ENCODE measurements around the gene TEN1. TPM values are rescaled to one million over a fixed set of nuclear protein-coding genes. Genes with fewer than 3 reads are reported as not detected.

TEN1 gene
- total RNA-seq, 4 donors from 2014 or later: 15.2 to 95.1 (median 27.9) TPM; not detected in 1

GRCh38 chr17:76014925-76015261 is 35.9 kb downstream of the TEN1 start:
- DNase-seq: no peak
- H3K4me1 ChIP-seq: no peaks in the 10 kb centered on the region
- H3K27me3 ChIP-seq: no peaks in the 10 kb centered on the region
- no peak for TF ChIP-seq POLR2A (IDR thresholded peaks at IDR 0.05)
- no peaks in the 10 kb centered on the region for H3K9me3 ChIP-seq
- H3K27ac ChIP-seq: no peak overlapping the region
- H3K36me3 ChIP-seq: peaks cover 0 to 10% (median 0%) of the 10 kb centered on the region in 3 donors
- no peak overlapping the region for H3K4me3 ChIP-seq

GRCh38 chr17:76017481-76018339 is 38.7 kb downstream of the TEN1 start:
- Histone ChIP-seq H3K36me3 (peaks cover 0 to 10% (median 0%) of the 10 kb centered on the region in 3 donors), H3K4me3 (no peak overlapping the region)
- TF ChIP-seq, protein P1, sequence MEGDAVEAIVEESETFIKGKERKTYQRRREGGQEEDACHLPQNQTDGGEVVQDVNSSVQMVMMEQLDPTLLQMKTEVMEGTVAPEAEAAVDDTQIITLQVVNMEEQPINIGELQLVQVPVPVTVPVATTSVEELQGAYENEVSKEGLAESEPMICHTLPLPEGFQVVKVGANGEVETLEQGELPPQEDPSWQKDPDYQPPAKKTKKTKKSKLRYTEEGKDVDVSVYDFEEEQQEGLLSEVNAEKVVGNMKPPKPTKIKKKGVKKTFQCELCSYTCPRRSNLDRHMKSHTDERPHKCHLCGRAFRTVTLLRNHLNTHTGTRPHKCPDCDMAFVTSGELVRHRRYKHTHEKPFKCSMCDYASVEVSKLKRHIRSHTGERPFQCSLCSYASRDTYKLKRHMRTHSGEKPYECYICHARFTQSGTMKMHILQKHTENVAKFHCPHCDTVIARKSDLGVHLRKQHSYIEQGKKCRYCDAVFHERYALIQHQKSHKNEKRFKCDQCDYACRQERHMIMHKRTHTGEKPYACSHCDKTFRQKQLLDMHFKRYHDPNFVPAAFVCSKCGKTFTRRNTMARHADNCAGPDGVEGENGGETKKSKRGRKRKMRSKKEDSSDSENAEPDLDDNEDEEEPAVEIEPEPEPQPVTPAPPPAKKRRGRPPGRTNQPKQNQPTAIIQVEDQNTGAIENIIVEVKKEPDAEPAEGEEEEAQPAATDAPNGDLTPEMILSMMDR (IDR thresholded peaks at IDR 0.05): no peak
- TF ChIP-seq POLR2A (IDR thresholded peaks at IDR 0.05): no peak

GRCh38 chr17:76018340-76018680 is 39.3 kb downstream of the TEN1 start:
- Histone ChIP-seq H3K36me3 (peaks cover 0 to 10% (median 0%) of the 10 kb centered on the region in 3 donors), H3K4me1 (no peaks in the 10 kb centered on the region), H3K4me3 (no peak overlapping the region), H3K27ac (no peak overlapping the region), H3K9me3 (no peaks in the 10 kb centered on the region), H3K27me3 (no peaks in the 10 kb centered on the region)
- no peak for DNase-seq
- TF ChIP-seq POLR2A (IDR thresholded peaks at IDR 0.05): no peak
- TF ChIP-seq, protein P1 (IDR thresholded peaks at IDR 0.05): no peak

More at GRCh38 chr17:76017481-76018339, 38.7 kb downstream of the TEN1 start:
- DNase-seq: no peak
- Histone ChIP-seq H3K27me3 (no peaks in the 10 kb centered on the region), H3K27ac (no peak overlapping the region), H3K9me3 (no peaks in the 10 kb centered on the region), H3K4me1 (no peaks in the 10 kb centered on the region)

- TF ChIP-seq, protein P1 (IDR thresholded peaks at IDR 0.05): no peak
- no peak for TF ChIP-seq POLR2A (IDR thresholded peaks at IDR 0.05)
- peaks cover 0 to 8% (median 0%) of the 10 kb centered on the region in 3 donors for H3K36me3 ChIP-seq
- no peaks in the 10 kb centered on the region for H3K9me3 ChIP-seq
- no peak overlapping the region for H3K4me3 ChIP-seq
- no peaks in the 10 kb centered on the region for H3K27me3 ChIP-seq
- H3K27ac ChIP-seq: no peak overlapping the region
- no peak for DNase-seq
- no peaks in the 10 kb centered on the region for H3K4me1 ChIP-seq
These were observed 39.8 kb downstream of the TEN1 start for GRCh38 chr17:76018801-76019200.

DNA sequence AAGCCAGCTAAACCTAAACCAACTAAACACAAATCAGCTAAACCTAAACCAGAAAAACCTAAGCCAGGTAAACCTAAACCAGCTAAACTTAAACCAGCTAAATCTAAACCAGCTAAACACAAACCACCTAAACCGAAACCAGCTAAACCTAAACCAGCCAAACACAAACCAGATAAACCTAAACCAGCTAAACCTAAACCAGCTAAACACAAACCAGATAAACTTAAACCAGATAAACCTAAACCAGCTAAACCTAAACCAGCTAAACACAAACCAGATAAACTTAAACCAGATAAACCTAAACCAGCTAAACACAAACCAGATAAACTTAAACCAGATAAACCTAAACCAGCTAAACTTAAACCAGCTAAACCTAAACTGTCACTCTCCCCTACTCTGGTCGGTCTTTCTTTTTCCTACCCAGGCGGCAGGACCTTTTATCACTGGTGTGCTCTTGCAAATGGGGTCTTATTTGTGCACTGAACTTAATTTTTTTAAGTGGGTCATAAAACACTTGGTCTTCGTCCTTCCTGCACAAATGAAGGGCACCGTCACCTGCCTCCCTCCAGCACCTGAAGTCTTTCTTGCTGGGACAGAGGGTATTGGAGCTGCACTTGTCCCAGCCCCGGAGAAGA is 40.9 kb downstream of the TEN1 start:
- Histone ChIP-seq H3K27me3 (no peaks in the 10 kb centered on the region), H3K9me3 (no peaks in the 10 kb centered on the region), H3K4me1 (peaks cover 0 to 6% (median 0%) of the 10 kb centered on the region in 4 donors), H3K36me3 (peaks cover 0 to 4% (median 0%) of the 10 kb centered on the region in 3 donors), H3K27ac (no peak overlapping the region), H3K4me3 (no peak overlapping the region)
- DNase-seq: no peak
- TF ChIP-seq POLR2A (IDR thresholded peaks at IDR 0.05): no peak
- TF ChIP-seq, protein P1 (IDR thresholded peaks at IDR 0.05): no peak

DNA sequence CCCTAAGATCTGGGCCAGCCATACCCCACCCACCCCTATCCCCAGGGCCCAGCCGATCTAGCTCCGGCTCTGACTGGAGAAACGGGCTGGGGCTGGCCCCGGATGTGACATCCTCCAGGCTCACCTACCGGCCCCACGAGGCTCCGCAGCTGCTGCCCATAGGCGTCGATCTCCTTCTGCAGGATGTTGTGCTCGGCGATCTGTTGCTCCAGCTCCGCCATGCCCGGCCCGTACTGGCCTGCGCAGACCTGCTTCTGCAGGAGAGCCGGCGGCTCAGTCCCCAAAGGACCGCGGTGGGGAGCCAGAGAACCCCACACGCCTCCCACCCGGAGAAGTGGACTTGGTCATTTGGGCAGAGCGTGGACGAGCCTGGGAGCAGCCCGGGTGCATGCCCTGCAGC is 43.2 kb downstream of the TEN1 start:
- Histone ChIP-seq H3K4me3 (no peak overlapping the region), H3K36me3 (peaks cover 0 to 4% (median 0%) of the 10 kb centered on the region in 3 donors), H3K27ac (no peak overlapping the region), H3K9me3 (no peaks in the 10 kb centered on the region), H3K27me3 (no peaks in the 10 kb centered on the region), H3K4me1 (peaks cover 0 to 6% (median 0%) of the 10 kb centered on the region in 4 donors)
- no peak for TF ChIP-seq POLR2A (IDR thresholded peaks at IDR 0.05)
- TF ChIP-seq, protein P1 (IDR thresholded peaks at IDR 0.05): no peak
- no peak for DNase-seq
